Erythroblast (primary cell): ENCODE results near the gene F12.
"Not testable (repeated sequence)": the region's sequence is repeated elsewhere in the genome, so short reads cannot be mapped to it uniquely, and the experiment has no call there.

ENCODE experiments used
- GATA1 ChIP-seq: IDR thresholded peaks from 2 replicates; pipeline ENCODE4 v1.6.1; 2011; ENCODE audit warnings: low read depth, mild to moderate bottlenecking, control low read depth, low read length, moderate library complexity
- POLR2A ChIP-seq: IDR thresholded peaks from 2 replicates; pipeline ENCODE4 v1.6.1; 2011; ENCODE audit warnings: mild to moderate bottlenecking, low read length

- not testable (repeated sequence) for TF ChIP-seq POLR2A, GATA1
These were observed 33.8 kb downstream of the F12 start for GRCh38 chr5:177375516-177375915.
